IMR-90 (cell line): ENCODE measurements around the gene COL5A1. TPM values are rescaled to one million over a fixed set of nuclear protein-coding genes. Genes with fewer than 3 reads are reported as not detected.

ENCODE experiments used
- ATAC-seq: fragments of 200-7000 bp; cut with Tn5 transposase; 2 replicates; pipeline ENCODE4 v1.9.1; 2020; ENCODE audit warnings: low read depth, mild to moderate bottlenecking, moderate library complexity
- BruUV-seq: library from RNA; stranded (reverse); fragments of 400-500 nt; replicated peaks from 2 replicates; lab custom pipeline; 2021; lab: Mats Ljungman, UMichigan
- CTCF ChIA-PET: fragments of 300-600 bp; formaldehyde crosslinking; extraction: SDS; loops from one replicate; lab custom pipeline; 2021; ENCODE audit warnings: antibody characterized with exemption; lab: Yijun Ruan, JAX
- POLR2A ChIA-PET: fragments of 300-600 bp; sonication (Branson Sonifier 250); formaldehyde crosslinking; loops from one replicate; lab custom pipeline; 2022; ENCODE audit warnings: antibody characterized with exemption; ENCODE audit not compliant: unreplicated experiment; lab: Charles Lee
- DNase-seq: peaks from one replicate; pipeline ENCODE4 v3.0.0; 2013
- H2AFZ ChIP-seq: replicated peaks from 2 replicates; pipeline ENCODE3; 2013; ENCODE audit warnings: low read length, mild to moderate bottlenecking; ENCODE audit not compliant: poor library complexity
- H2AK5ac ChIP-seq: 2 replicates; pipeline ENCODE4 v1.6.1; 2013; ENCODE audit warnings: low read depth, low read length, inconsistent platforms
- H2AK9ac ChIP-seq: replicated peaks from 2 replicates; pipeline ENCODE3; 2013; ENCODE audit warnings: mild to moderate bottlenecking, low read depth, low read length, moderate library complexity; ENCODE audit not compliant: poor library complexity
- H2BK120ac ChIP-seq: 2 replicates; pipeline ENCODE4 v1.6.1; 2013; ENCODE audit warnings: low read depth, low read length, inconsistent platforms
- H2BK15ac ChIP-seq: 3 replicates; pipeline ENCODE4 v1.6.1; 2013; ENCODE audit warnings: low read depth, low read length, inconsistent platforms
- H2BK20ac ChIP-seq: 2 replicates; pipeline ENCODE4 v1.6.1; 2013; ENCODE audit warnings: low read depth, mild to moderate bottlenecking, inconsistent platforms, low read length, moderate library complexity
- H2BK5ac ChIP-seq: 2 replicates; pipeline ENCODE4 v1.6.1; 2013; ENCODE audit warnings: mild to moderate bottlenecking, low read depth, low read length, inconsistent platforms; ENCODE audit not compliant: poor library complexity, severe bottlenecking
- H3K14ac ChIP-seq: replicated peaks from 2 replicates; pipeline ENCODE4 v1.6.1; 2013; ENCODE audit warnings: low read depth, low read length, inconsistent platforms
- H3K18ac ChIP-seq: 2 replicates; pipeline ENCODE4 v1.6.1; 2013; ENCODE audit warnings: low read depth, low read length, control low read depth
- H3K23ac ChIP-seq: 2 replicates; pipeline ENCODE4 v1.6.1; 2013; ENCODE audit warnings: low read depth, low read length, inconsistent platforms
- H3K27ac ChIP-seq: 2 replicates; pipeline ENCODE4 v1.5.1; 2013; ENCODE audit warnings: mild to moderate bottlenecking, control low read depth, low read length; ENCODE audit not compliant: insufficient read depth
- H3K27me3 ChIP-seq: 2 replicates; pipeline ENCODE4 v1.6.1; 2013; ENCODE audit warnings: low read length; ENCODE audit not compliant: control insufficient read depth, insufficient read depth
- H3K36me3 ChIP-seq: 2 replicates; pipeline ENCODE4 v1.6.1; 2013; ENCODE audit warnings: low read length, mixed read lengths; ENCODE audit not compliant: control insufficient read depth, insufficient read depth
- H3K4ac ChIP-seq: 2 replicates; pipeline ENCODE4 v1.6.1; 2013; ENCODE audit warnings: low read depth, low read length, inconsistent platforms
- H3K4me1 ChIP-seq: 2 replicates; pipeline ENCODE4 v1.6.1; 2013; ENCODE audit warnings: low read length, mixed read lengths; ENCODE audit not compliant: control insufficient read depth, insufficient read depth
- H3K4me2 ChIP-seq: 2 replicates; pipeline ENCODE4 v1.6.1; 2013; ENCODE audit warnings: low read depth, mild to moderate bottlenecking, control low read depth, low read length, moderate library complexity
- H3K4me3 ChIP-seq: 2 replicates; pipeline ENCODE4 v1.5.1; 2013; ENCODE audit warnings: low read depth, mild to moderate bottlenecking, control low read depth, low read length, moderate library complexity; ENCODE audit not compliant: insufficient read depth
- H3K56ac ChIP-seq: 2 replicates; pipeline ENCODE4 v1.6.1; 2013; ENCODE audit warnings: low read length, inconsistent platforms; ENCODE audit not compliant: insufficient read depth; ENCODE audit errors: extremely low read depth
- H3K79me1 ChIP-seq, 2 experiments: 2 replicates each; pipeline ENCODE4 v1.6.1; 2013; ENCODE audit warnings: low read length in 2 of 2, inconsistent platforms in 1 of 2, low read depth in 1 of 2
- H3K9ac ChIP-seq: 2 replicates; pipeline ENCODE4 v1.6.1; 2013; ENCODE audit warnings: low read depth, low read length, control low read depth
- H3K9me1 ChIP-seq: 2 replicates; pipeline ENCODE4 v1.6.1; 2013; ENCODE audit warnings: low read length, inconsistent platforms; ENCODE audit not compliant: insufficient read depth
- H3K9me3 ChIP-seq: 2 replicates; pipeline ENCODE4 v1.6.1; 2013; ENCODE audit warnings: low read length; ENCODE audit not compliant: control insufficient read depth, insufficient read depth
- H4K20me1 ChIP-seq: 2 replicates; pipeline ENCODE4 v1.6.1; 2013; ENCODE audit warnings: low read length, inconsistent platforms; ENCODE audit not compliant: insufficient read depth
- H4K5ac ChIP-seq: 2 replicates; pipeline ENCODE4 v1.6.1; 2013; ENCODE audit warnings: mild to moderate bottlenecking, low read depth, low read length, control low read depth
- H4K8ac ChIP-seq, 2 experiments: 2 replicates each; pipeline ENCODE4 v1.6.1; 2013; ENCODE audit warnings: low read depth in 2 of 2, low read length in 2 of 2, control low read depth in 1 of 2, inconsistent platforms in 1 of 2
- H4K91ac ChIP-seq: 2 replicates; pipeline ENCODE4 v1.6.1; 2013; ENCODE audit warnings: low read depth, low read length, inconsistent platforms; ENCODE audit not compliant: insufficient read depth
- CEBPB ChIP-seq: IDR thresholded peaks from 2 replicates; pipeline ENCODE4 v1.6.1; 2012; ENCODE audit warnings: low read depth, low read length, improper control_type of control experiment
- CHD1 ChIP-seq: IDR thresholded peaks from 2 replicates; pipeline ENCODE4 v1.6.1; 2012; ENCODE audit warnings: low read depth, low read length, improper control_type of control experiment
- FOS ChIP-seq: fragments of 150-350 bp; IDR thresholded peaks from 2 replicates; pipeline ENCODE4 v1.6.1; 2016; ENCODE audit warnings: low read depth, low read length
- MAFK ChIP-seq: IDR thresholded peaks from 2 replicates; pipeline ENCODE4 v1.6.1; 2012; ENCODE audit warnings: low read depth, low read length, improper control_type of control experiment
- MAZ ChIP-seq: IDR thresholded peaks from 2 replicates; pipeline ENCODE4 v1.6.1; 2012; ENCODE audit warnings: low read depth, mild to moderate bottlenecking, low read length, improper control_type of control experiment, moderate library complexity, borderline replicate concordance
- MXI1 ChIP-seq: IDR thresholded peaks from 2 replicates; pipeline ENCODE4 v1.6.1; 2012; ENCODE audit warnings: low read depth, mild to moderate bottlenecking, low read length, moderate library complexity, borderline replicate concordance
- RAD21 ChIP-seq: IDR thresholded peaks from 2 replicates; pipeline ENCODE4 v1.6.1; 2012; ENCODE audit warnings: low read length, improper control_type of control experiment
- RCOR1 ChIP-seq: IDR thresholded peaks from 2 replicates; pipeline ENCODE4 v1.6.1; 2012; ENCODE audit warnings: mild to moderate bottlenecking, low read length, improper control_type of control experiment; ENCODE audit not compliant: insufficient replicate concordance
- RFX5 ChIP-seq: IDR thresholded peaks from 2 replicates; pipeline ENCODE4 v1.8.0; 2012; ENCODE audit warnings: low read depth, mild to moderate bottlenecking, low read length, moderate library complexity
- SMC3 ChIP-seq: fragments of 150-350 bp; IDR thresholded peaks from 2 replicates; pipeline ENCODE4 v1.6.1; 2016; ENCODE audit warnings: low read depth, mild to moderate bottlenecking, antibody characterized with exemption, low read length, moderate library complexity
- WGBS, 2 experiments: methylation state at CpG; one replicate each; pipeline versions ENCODE4 v1.1.5 to v1.1.7; 2013; ENCODE audit warnings: missing lambda C conversion rate in 2 of 2; ENCODE audit not compliant: insufficient read length in 1 of 2; ENCODE audit errors: extremely low coverage in 2 of 2; 5-methylcytosine and 5-hydroxymethylcytosine counted together
- dilution Hi-C: fragments of 300-500 bp; cut with HindIII; formaldehyde crosslinking; loops from one replicate; pipeline ENCODE4 v1.14.3; 2018; ENCODE audit warnings: low sequenced_read_pairs; ENCODE audit not compliant: unreplicated experiment
- in situ Hi-C: fragments of 300-500 bp; cut with MboI; formaldehyde crosslinking; loops from 3 replicates; pipeline ENCODE4 v1.14.3; 2019; ENCODE audit warnings: low sequenced_read_pairs, inconsistent platforms, mixed read lengths
- intact Hi-C: fragments of 100-400 bp; cut with micrococcal nuclease; formaldehyde crosslinking; loops from 2 replicates; pipeline ENCODE4 v1.10.0; 2022
- polyA plus RNA-seq, 3 experiments: library from polyadenylated mRNA; depleted of rRNA; stranded (reverse); fragments of >200 nt; gene quantifications; 2 replicates each; pipeline ENCODE4 v1.2.3, GENCODE V29; 2012; ENCODE audit warnings: low replicate concordance in 1 of 3
- total RNA-seq: library from RNA; depleted of rRNA; stranded (reverse); fragments of >200 nt; gene quantifications from 2 replicates; pipeline ENCODE4 v1.2.3, GENCODE V29; 2012
- TF ChIP-seq, protein P1 (sequence below): fragments of 150-350 bp; IDR thresholded peaks from 2 replicates; pipeline ENCODE4 v1.6.1; 2017; ENCODE audit warnings: mild to moderate bottlenecking, antibody characterized with exemption, low read length, low read depth
- TF ChIP-seq, protein P2 (sequence below): fragments of 150-350 bp; IDR thresholded peaks from 2 replicates; pipeline ENCODE4 v1.6.1; 2016; ENCODE audit warnings: low read depth, mild to moderate bottlenecking, low read length, moderate library complexity, borderline replicate concordance
- TF ChIP-seq, protein P3 (sequence below): conservative IDR thresholded peaks from 2 replicates; pipeline ENCODE4 v1.5.1; 2012; ENCODE audit warnings: mild to moderate bottlenecking, low read depth, low read length, improper control_type of control experiment

COL5A1 gene
- total and polyA plus RNA-seq, 2 of the 4 experiments (the other 2 are of a cell fraction) = 19.2 to 173 TPM

DNA sequence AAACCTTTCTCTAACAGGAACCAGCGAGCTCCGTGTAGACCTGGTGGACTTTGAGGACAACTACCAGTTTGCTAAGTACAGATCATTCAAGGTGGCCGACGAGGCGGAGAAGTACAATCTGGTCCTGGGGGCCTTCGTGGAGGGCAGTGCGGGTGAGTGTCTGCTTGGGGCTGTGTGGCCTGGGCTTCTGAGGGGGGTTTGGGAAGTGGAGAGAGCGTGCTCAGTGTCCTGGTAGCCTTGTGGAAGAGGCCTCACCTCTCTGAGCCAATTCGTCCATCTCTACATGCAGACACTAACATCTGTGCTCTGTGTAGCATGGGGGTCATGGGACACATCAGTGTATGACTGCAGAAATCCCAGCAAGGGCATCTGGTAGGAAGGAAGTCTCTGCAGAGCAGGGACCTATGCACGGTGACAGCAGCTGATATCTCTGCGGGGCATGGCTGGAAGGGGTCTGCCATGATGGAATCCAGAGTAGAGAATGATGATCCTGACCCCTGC is 244.9 kb downstream of the COL5A1 start:
- Histone ChIP-seq H3K4me3 (no peak overlapping the region), H4K91ac (no peak overlapping the region), H3K36me3 (no peaks in the 10 kb centered on the region), H3K56ac (no peak overlapping the region), H2AFZ (no peak overlapping the region), H3K9me1 (no peaks in the 10 kb centered on the region), H3K4ac (no peak overlapping the region), H3K9ac (no peak overlapping the region), H3K14ac (no peak overlapping the region), H3K4me1 (no peaks in the 10 kb centered on the region), H3K79me1 (no peaks in the 10 kb centered on the region), H2AK9ac (no peak overlapping the region), H4K5ac (no peak overlapping the region), H3K9me3 (no peaks in the 10 kb centered on the region), H2BK5ac (no peak overlapping the region), H2AK5ac (no peak overlapping the region), H3K27ac (no peak overlapping the region), H3K23ac (no peak overlapping the region), H2BK20ac (no peak overlapping the region), H3K4me2 (no peak overlapping the region), H3K18ac (no peak overlapping the region), H4K20me1 (no peaks in the 10 kb centered on the region), H2BK120ac (no peak overlapping the region), H3K27me3 (peaks cover 42% of the 10 kb centered on the region), H4K8ac (no peak overlapping the region), H2BK15ac (no peak overlapping the region)
- no TSS peak for BruUV-seq
- in situ Hi-C loops (no loop called here), dilution Hi-C loops (no loop called here), intact Hi-C loops (no loop called here)
- no peak for DNase-seq
- no peak for ATAC-seq
- CTCF ChIA-PET = no interaction called here
- TF ChIP-seq MAZ (no peak), RAD21 (no peak), RFX5 (no peak), SMC3 (no peak), MAFK (no peak), FOS (no peak), CHD1 (no peak), RCOR1 (no peak), CEBPB (no peak), MXI1 (no peak)
- TF ChIP-seq, protein P1, sequence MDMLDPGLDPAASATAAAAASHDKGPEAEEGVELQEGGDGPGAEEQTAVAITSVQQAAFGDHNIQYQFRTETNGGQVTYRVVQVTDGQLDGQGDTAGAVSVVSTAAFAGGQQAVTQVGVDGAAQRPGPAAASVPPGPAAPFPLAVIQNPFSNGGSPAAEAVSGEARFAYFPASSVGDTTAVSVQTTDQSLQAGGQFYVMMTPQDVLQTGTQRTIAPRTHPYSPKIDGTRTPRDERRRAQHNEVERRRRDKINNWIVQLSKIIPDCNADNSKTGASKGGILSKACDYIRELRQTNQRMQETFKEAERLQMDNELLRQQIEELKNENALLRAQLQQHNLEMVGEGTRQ = no peak
- TF ChIP-seq, protein P2, sequence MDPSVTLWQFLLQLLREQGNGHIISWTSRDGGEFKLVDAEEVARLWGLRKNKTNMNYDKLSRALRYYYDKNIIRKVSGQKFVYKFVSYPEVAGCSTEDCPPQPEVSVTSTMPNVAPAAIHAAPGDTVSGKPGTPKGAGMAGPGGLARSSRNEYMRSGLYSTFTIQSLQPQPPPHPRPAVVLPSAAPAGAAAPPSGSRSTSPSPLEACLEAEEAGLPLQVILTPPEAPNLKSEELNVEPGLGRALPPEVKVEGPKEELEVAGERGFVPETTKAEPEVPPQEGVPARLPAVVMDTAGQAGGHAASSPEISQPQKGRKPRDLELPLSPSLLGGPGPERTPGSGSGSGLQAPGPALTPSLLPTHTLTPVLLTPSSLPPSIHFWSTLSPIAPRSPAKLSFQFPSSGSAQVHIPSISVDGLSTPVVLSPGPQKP = no peak
- TF ChIP-seq, protein P3, sequence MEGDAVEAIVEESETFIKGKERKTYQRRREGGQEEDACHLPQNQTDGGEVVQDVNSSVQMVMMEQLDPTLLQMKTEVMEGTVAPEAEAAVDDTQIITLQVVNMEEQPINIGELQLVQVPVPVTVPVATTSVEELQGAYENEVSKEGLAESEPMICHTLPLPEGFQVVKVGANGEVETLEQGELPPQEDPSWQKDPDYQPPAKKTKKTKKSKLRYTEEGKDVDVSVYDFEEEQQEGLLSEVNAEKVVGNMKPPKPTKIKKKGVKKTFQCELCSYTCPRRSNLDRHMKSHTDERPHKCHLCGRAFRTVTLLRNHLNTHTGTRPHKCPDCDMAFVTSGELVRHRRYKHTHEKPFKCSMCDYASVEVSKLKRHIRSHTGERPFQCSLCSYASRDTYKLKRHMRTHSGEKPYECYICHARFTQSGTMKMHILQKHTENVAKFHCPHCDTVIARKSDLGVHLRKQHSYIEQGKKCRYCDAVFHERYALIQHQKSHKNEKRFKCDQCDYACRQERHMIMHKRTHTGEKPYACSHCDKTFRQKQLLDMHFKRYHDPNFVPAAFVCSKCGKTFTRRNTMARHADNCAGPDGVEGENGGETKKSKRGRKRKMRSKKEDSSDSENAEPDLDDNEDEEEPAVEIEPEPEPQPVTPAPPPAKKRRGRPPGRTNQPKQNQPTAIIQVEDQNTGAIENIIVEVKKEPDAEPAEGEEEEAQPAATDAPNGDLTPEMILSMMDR = no peak
- POLR2A ChIA-PET = interaction anchor here (0.6 kb wide), 1 partner anchor 14 kb away, joined by 3 read pairs; no protein-coding TSS in a partner anchor
- WGBS, 2 experiments = 86% methylated on average over 5 of the region's 11 CpGs; no CpG with 5 or more reads in 1 of the 2 experiments
